Measurements from ENCODE around the gene CTNNAL1.
"Not testable (repeated sequence)": the region's sequence is repeated elsewhere in the genome, so short reads cannot be mapped to it uniquely, and the experiment has no call there.

Gene CTNNAL1

DNA sequence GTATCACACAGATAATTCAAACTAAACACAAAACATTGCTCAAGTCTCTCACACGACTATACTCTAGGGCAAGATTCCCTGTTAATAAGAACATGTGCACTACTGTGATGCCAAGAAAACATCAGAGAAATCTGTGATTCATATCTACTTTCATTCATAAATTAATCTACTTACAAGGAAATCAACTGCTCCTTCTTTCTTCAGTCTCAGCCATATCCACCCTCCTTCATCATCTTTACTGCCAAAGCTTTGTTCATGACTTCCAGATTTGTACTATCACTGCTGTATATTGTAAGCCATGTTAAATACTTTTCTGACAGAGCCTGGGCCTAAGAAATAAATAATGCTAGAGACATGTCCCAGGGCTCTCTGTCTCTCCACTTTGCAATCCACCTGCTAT is 35.1 kb downstream of the CTNNAL1 start:
- DNase-seq: no peak

GRCh38 chr9:108973895-108974294 is 39.4 kb downstream of the CTNNAL1 start:
- DNase-seq: no peak

- no peak for DNase-seq
These were observed 40.6 kb downstream of the CTNNAL1 start for GRCh38 chr9:108972626-108973209.

DNA sequence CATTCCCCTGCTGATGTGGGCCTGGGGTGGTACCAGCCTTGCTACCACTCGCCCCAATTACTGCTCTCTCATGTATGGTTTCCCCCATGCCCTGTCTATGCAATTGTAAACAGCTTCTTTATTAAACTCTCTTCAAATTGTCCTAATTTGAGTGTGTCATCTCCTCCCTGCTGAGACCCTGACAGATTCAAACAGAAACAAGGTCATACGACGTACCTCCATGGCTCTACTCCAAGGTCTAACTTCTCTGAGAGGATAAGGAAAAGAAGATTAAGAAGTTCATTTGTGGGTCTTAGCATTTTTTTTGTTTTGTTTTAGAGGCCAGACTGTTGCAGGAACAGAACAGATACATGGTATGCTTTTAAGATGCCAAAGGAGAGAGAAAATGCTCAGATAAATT is 41.1 kb downstream of the CTNNAL1 start:
- no peak for DNase-seq

DNA sequence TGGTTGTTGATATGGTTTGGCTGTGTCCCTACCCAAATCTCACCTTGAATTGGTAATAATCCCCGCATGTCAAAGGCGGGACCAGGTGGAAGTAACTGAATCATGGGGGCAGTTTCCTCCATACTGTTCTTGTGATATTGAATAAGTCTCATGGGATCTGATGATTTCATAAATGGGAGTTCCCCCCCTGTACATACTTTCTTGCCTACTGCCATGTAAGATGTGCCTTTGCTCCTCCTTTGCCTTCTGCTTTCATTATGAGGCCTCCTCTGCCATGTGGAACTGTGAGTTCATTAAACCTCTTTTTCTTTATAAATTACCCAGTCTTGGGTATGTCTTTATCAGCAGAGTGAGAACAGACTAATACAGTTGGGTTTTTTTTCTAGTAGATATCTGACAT is 41.9 kb downstream of the CTNNAL1 start:
- not testable (repeated sequence) for DNase-seq

DNA sequence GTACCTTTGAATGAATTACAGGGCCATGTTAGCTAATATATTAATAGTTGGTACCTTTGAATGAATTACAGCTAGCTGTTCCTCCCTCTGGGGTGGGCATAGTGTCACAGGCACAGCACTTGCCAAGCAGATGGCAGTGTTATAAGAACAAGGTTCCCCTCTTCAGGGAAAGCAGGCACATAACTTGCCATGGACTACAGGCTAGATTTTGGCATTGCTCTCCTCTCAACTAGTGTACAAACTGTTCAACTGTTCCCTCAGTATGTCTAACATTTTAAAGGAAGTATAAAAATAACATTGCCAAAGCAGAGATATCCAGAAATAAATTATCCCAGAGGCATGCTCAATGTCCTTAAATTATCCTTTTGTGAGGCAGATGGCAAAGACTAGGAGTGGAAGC is 45.4 kb downstream of the CTNNAL1 start:
- no peak for DNase-seq

DNA sequence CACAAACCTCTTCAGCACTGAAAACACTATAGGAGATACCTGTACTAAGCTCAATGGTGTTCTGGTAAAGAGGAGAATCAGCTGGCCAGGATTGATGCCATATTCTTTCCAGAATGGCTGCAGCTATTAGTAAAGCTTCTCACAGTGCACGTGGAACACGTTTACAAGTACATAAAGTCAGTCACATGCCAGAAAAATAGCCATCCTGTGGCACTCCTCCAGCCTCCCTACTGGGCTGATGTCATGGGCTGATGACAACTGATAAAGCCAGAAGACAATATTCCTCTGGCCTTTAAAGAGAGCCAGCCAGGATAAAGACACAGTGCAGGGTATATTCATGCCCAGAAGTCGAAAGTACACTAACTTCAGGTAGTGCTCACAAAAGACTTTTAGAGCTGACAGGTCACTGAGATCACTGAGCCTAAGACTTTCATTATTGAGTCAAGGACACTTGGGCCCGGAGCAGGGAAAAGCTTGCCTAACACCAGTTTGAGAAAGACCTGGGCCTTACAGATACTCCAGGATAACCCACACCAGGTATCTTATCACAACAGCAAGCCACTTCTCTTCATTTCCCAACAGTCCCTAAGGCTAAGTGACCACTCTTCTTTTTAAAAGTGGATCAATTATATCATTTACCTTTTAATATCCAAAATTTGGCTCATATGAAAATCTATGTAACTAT is 49.7 kb downstream of the CTNNAL1 start:
- no peak for DNase-seq

- no peak for DNase-seq
These were observed 52.1 kb downstream of the CTNNAL1 start for GRCh38 chr9:108961151-108961550.

DNA sequence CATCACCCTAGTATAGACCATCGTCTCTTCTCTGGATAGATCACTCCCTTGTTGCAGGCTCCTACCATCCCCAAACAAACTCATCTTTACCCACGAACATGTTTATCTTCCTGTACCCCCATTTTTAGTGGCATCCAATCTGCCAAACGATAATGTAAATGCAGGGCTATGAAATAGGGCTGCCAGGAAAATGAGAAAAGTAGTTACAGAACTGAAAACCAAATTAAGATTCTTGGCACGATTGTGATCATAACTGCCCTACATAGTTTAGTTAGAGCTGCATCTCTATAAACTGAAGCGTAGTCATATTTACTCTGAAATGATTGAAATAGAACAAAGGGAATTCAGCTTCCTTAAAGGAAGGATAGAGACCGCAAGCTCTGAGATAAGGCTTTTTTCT is 53.0 kb downstream of the CTNNAL1 start:
- DNase-seq: no peak

DNA sequence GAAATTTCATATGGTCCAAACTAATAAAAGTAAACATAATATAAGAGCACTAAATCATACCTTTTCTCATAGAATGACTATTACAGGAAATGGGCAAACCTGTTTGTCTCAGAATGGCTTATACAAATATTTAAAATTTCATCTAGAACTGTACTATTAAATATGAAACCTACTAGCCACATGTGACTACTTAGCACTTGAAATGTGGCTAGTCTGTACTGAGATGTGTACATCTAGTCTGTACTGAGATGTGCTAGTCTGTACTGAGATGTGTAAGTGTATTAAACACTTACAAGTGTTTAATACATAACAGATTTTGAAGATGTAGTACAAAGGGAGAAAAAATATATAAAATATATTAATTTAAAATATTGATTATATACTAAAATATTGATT is 56.7 kb downstream of the CTNNAL1 start:
- DNase-seq: no peak

- DNase-seq: no peak
These were observed 57.2 kb downstream of the CTNNAL1 start for GRCh38 chr9:108956022-108956630.

DNA sequence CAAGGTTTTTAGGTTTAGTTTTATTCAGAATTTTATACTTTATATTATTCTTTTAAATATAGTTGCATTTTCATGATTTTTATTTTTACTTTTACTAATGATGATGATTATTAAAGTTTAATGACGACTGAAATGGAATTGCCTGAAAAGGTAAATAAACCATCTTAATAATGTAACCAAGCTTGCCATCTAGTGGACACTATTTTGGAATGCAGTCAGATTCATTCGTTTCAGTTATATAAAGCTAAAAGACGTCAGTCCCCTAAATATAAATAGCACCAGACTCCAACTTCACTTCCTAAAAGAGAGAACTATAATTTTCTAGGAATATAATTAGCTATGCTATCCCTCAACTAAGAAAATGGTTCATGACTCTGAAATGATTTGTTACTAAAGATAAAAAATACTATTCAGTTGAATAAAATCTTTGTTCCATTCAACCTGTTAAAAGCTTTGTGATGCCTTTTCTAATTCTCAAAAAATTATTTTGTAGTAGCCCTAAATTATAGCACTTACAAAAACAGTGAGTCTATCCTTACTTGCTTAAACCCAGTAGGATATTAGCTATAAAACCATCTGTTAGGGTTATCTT is 59.2 kb downstream of the CTNNAL1 start:
- DNase-seq: peak in 1 of 2 donors; percentile 51

GRCh38 chr9:108951578-108951977 is 61.7 kb downstream of the CTNNAL1 start:
- no peak for DNase-seq

- DNase-seq: no peak
These were observed 63.1 kb downstream of the CTNNAL1 start for GRCh38 chr9:108950168-108950567.

DNA sequence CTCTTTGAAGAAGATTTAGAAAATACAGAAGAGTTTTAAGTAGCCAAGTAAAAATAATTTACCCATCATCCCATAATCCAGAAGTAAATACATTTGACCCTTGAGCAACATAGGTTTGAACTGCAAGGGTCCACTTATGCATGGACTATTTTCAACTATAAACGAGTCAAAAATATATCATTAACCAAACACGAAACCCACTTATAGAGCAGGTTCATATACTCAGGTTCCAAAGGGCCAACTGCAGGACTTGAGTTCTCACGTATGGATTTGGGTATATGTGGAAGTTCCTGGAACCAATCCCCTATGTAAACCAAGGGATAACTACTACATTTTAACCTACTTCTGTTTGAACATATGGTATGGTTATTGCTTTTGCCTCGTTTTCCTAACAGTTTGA is 73.3 kb downstream of the CTNNAL1 start:
- DNase-seq: no peak

DNA sequence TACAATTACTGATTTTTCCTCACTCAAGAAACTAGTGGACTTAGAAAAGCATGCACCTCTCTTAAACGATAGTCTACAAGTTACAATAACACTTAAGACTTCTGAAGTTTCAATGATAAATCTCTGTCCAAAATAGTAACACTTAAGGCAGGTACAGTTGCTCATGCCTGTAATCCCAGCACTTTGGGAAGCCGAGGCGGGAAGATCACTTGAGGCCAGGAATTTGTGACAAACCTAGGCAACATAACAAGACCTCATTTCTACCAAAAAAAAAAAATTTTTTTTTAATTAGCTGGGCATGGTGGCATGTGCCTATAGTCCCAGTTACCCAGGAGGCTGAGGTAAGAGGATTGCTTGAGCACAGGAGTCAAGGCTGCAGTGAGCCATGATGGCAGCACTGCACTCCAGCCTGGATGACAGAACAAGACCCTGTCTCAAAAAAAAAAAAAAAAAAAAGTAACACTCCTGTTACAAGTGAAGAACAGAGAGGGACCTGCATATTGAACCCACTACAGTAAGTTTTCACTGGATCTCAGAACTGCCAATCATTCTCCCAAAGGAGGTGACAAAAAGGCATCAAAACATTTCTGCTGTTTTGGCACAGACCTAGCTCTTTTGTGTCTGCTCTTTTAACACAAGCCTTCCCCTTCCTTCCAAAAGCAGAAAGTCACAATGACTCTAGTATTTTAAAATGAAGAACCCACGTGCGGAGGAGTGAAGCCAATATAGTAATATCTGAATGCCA is 75.6 kb downstream of the CTNNAL1 start:
- no peak for DNase-seq

DNA sequence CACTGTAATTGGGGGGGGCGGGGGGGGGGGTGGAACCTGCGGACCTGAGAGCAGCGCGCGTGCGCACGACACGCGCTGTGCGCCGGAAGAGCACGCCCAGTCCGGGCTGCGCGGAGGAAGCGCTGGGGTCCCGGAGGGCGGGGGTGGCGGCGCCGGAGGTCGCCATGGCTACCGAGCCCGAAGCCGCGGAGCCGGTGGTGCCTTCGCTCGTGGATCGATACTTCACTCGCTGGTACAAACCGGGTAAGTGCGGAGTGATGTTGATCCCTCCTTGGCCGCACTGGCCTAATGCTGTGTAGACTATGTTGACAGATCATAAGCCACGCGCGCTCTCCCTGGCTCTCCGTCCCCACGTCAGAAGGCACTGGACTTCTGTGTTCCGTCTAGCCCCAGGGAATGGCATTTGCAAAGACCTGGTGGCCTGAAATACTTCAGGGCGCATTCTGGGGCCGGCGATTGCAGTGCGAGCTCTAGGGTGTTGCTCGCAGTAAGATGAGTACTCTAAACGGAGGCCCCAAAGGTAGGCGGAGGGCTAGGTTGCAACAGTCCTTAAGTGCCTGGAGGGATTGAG is 78.9 kb downstream of the CTNNAL1 start, which contains the start of gene ABITRAM:
Gene ABITRAM, plus strand, starts transcription at position 78 of the 571 bp plus-strand sequence. Its CDS starts 87 bp downstream, at position 165.
- DNase-seq: peak; percentile 83 to 85

DNA sequence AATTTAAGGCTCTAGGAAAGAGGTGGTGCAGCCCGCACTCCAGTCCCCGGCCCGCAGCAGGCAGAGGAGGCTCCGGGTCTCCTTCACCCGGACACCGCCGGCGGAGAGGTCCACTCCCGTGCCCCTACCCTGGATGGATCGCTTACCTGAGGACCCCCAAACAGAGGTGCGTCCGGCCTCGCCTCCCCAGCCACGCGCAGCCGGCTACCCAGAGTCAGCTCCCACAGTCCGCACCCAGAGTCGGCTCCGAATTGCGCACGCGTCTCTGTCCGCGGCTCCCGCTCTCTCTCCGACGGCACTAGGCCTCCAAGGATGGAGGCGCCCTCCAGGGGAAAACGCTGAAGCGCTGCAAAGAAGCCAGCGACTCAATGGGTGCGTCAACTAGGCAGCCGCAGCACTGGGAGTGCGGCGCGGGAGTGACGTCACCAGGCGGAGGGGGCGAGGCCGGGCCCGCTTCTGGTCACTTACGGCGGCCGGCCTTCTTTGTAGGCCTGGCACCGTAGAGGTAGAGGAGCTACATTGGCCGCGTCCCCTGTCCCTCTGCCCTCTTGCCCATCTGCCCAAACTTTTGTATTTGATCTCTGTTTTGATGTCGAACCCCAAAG is 79.5 kb downstream of the CTNNAL1 start, which contains the start of gene ELP1:
Gene ELP1, minus strand, starts transcription at position 407 of the 605 bp plus-strand sequence. CDS start 2,978 bp downstream, outside the sequence.
- DNase-seq: peak; percentile 92 to 93

- DNase-seq: no peak
These were observed 80.0 kb downstream of the CTNNAL1 start for GRCh38 chr9:108933231-108933717.

DNA sequence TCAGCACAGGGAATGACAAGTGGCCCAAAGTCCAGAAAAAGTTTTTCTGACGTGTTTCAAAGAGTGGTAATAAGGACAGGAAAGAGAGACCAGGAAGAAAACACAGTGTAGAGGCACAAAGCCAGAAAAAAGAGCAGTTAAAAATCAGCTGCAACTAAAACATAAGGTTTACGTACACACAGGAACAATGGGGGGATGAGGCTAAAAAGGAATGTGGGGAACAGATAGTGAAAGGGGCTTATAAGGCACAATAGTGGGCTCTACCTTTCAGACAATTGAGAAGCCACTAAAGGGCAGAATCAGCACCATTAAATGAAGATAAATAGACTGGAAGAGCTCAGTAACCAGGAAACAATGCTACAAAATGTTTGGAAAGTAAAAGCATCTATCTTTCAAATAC is 84.9 kb downstream of the CTNNAL1 start:
- DNase-seq: no peak

- DNase-seq: no peak
These were observed 88.8 kb downstream of the CTNNAL1 start for GRCh38 chr9:108924466-108924865.

DNA sequence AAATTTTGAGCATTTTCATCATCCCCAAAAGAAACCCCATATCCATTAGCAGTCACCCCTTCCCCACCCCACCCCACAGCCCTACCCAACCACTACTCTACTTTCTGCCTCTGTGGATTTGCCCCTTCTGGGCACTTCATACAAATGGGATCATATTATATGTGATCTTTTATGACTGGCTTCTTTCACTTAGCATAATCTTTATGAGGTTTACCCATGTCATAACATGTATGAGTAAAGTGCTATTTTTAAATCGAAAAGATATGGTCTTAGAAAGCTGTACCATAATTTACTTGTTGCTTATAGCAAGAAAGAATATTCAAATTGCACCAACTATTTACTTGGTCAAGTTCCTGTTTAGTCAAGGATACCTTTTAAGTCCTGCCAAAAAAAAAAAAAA is 92.1 kb downstream of the CTNNAL1 start:
- DNase-seq: no peak
